ENCODE results near the gene SCD5.

SCD5 gene

GRCh38 chr4:82691431-82691830 is 107.2 kb downstream of the SCD5 start:
- no peak for DNase-seq (ENCODE audit: low read depth)

DNA sequence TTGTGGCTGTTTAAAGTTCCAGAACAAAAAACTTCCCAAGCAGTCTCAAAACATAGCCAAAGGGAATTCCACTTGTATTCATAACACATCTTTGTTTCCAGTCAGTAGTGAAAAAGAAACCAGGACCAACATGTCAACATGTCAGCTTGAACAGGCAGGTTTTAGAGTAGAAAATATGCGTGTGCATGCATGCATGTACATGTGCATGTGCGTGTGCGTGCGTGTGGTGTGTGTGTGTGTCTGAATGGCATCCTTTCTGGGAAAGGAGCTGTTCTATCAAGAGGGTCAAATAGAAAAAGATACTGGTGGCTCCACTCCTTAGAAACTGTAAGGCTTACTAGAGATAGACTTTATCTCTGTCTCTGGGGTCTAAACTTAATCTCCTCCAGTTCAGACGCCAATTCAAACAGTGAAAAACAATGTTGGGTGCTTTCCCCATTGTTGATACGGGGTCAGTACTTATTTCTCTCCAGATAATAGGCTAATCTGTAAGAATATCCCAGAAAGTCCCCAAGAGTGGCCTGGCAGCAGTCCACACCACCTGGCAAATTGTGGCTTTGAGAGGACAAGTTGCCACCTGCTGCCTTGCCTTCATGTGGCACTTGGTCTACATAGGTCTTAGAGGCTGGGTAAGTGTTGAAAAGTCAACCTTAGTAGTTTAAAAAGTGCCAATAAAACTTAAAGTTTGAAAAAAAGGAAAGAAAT is 110.4 kb downstream of the SCD5 start:
- no peak for DNase-seq (ENCODE audit: low read depth)

DNA sequence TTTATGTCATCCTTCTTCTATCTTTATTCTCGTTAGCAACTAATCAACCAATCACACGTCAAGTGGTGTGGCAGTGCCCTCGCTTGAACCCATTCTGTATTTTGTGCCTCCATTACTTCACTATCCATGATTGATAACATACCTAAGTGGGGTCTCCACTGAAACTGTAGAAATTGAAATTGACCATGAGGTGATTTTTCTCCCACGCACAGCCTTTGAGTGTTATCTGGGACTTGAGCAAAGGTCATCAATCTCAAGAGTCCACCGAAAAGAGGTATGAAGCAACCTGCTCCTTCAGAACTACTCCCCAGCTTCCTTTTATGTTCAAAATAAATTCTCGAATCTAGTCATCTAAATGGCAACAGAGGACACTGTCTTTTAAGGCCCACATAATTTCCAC is 111.1 kb downstream of the SCD5 start:
- no peak for DNase-seq (ENCODE audit: low read depth)

- no peak for DNase-seq (ENCODE audit: low read depth)
These were observed 116.8 kb downstream of the SCD5 start for GRCh38 chr4:82681754-82682153.

GRCh38 chr4:82680834-82681233 is 117.8 kb downstream of the SCD5 start:
- no peak for DNase-seq (ENCODE audit: low read depth)

DNA sequence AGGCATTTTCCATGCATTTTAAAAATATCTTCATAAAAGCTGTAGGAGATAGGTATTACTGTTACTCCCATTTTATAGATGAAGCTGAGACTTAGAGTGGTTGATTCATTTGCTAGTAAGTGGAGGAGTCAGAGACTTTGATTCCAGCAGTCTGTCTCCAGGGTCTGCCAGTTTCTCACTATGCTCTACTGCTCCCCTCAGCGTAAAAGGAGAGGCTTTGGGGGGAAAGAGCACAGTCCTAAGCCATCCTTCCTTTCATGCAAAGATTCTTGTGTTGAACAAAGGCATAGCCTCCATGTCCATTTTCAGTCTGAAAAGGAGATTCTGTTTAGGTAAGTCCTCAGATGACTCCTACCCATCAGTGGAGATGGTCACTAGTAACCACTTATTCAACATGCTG is 119.1 kb downstream of the SCD5 start:
- DNase-seq (ENCODE audit: low read depth): no peak

DNA sequence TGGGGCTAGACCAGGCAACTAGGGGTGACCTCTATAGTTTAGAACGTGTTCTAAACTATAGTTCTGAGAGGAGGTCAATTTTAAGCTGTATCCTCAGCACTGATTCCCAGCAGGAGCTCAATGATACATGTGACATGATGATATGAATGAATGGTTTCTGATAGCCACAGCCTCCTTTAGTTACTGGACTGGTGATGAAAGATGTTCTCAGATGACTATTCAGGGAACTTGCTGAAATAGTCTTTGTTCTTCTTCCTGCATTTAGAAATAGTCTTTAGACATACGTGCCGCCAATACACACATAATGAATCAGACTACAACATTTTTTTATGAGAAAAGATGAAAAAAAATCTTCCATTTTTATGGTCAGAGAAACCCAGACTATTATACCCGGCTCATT is 120.5 kb downstream of the SCD5 start:
- DNase-seq (ENCODE audit: low read depth): no peak

DNA sequence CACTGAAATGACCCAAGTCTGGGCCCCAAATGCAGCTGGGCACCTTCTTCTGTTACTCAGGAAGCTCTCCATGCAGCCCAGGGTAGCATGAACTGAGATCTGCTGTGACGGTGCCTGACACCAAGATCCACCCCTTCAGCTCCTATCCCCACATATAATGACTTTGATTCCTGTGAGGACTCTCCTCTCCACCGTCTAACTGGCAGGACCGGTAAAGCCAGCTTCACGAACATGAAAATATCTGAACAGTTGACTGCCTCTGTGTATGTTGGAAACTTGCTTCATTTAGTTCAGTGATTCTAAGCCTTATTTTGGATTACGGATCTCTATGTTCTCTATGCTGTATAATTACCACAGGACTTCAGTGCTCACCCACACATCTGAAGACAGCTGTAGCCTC is 121.3 kb downstream of the SCD5 start:
- DNase-seq (ENCODE audit: low read depth): no peak

- DNase-seq (ENCODE audit: low read depth): no peak
These were observed 130.7 kb downstream of the SCD5 start for GRCh38 chr4:82667761-82668480.

GRCh38 chr4:82666970-82667665 is 131.5 kb downstream of the SCD5 start:
- no peak for DNase-seq (ENCODE audit: low read depth)

DNA sequence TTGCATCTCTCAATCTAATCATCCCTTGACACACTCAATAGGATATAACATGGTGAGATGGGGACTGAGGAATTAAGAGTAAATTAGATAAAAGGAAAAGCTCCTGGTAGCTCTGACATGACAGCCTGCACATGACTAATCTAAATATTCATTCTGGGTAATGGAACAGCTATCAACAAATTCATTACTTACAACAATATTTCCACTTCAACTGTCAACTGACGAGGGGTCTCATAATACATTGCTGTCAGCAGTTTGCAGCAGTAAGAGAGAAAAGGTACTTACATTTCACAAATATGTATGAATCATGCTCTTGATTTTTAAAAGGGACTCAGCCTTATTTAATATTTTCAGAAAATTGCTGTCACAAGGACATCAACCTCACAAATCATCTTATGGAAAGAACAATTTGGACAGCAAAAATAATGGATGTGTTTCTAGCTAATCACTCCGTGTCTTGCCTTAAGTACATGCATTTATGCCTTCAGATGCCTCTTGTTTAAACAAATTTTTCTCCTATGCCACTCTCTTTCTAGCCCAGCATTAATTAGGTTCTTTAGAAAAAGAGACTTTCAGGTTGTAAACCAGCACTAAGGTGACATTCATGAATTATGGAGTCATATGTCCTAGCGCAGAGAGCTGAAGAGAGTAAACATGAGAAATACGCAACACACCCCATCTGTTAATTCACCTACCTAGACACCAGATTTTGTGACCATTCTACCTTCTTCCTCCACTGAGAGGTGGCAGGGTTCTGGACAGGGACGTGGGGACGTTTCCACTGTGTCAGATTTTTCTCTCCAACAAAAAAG is 137.2 kb downstream of the SCD5 start:
- DNase-seq (ENCODE audit: low read depth): no peak

DNA sequence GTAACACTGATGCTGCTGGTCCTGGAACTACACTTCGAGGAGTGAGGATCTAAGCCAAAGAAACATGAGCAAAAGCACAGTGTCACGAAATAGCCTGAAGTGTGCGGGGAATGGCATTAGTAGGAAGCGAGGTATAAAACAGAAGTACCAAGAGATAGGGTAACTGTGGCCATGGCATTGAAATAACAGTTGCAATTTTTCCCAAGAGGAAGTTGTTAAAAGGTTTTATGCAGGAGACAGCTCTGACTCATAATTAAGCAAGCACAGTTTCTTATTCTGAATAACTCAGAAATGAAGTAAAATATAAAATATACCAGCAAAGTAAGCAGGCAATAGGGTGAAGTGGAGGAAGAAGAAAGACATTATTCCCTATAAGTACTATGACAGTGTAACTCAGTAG is 146.5 kb downstream of the SCD5 start:
- no peak for DNase-seq (ENCODE audit: low read depth)

GRCh38 chr4:82650868-82651267 is 147.7 kb downstream of the SCD5 start:
- DNase-seq (ENCODE audit: low read depth): no peak

GRCh38 chr4:82648356-82648755 is 150.2 kb downstream of the SCD5 start:
- DNase-seq (ENCODE audit: low read depth): no peak

GRCh38 chr4:82645936-82646565 is 152.5 kb downstream of the SCD5 start:
- no peak for DNase-seq (ENCODE audit: low read depth)

- no peak for DNase-seq (ENCODE audit: low read depth)
These were observed 153.9 kb downstream of the SCD5 start for GRCh38 chr4:82644734-82645126.

GRCh38 chr4:82643994-82644733 is 154.4 kb downstream of the SCD5 start:
- no peak for DNase-seq (ENCODE audit: low read depth)

DNA sequence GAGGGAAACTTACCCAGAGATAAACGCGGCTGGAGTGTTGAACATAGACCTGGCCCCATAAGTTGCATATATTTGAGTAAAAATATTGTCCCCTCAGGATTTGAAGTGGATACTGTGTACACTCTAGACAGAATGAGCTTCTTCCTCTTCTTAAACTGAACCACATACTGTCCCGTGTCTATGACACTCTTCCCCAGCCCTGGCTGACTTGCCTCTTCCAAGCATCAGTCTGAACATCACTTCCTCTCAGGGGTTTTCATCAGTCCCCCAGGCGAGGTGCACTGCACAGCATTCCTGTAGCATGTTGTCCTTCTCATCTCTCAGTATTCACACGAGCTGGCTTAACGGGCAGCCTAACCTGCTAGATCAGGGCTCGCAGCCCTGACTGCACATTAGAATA is 156.3 kb downstream of the SCD5 start:
- DNase-seq (ENCODE audit: low read depth): no peak

DNA sequence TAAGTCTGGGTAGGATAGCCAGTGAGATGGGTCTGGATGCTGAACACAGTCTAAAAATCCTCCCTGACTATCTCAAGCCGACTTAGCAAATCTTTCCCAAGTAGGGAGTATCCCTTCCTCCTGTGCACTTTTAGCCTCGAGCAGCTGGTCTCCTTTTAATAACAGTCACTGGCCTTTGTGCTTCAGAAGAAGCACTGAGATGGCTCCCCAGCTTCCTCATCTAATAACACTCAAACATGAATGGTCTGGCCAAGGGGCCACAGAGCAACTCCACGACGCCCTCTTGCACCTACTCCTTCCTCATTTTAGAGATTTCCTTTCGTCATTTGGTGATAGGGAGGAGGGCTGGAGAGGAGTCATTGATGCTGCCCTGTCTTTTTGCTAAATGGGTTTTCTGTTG is 158.1 kb downstream of the SCD5 start:
- no peak for DNase-seq (ENCODE audit: low read depth)

GRCh38 chr4:82639971-82640370 is 158.6 kb downstream of the SCD5 start:
- DNase-seq (ENCODE audit: low read depth): no peak

GRCh38 chr4:82638479-82638878 is 160.1 kb downstream of the SCD5 start:
- DNase-seq (ENCODE audit: low read depth): no peak

All from T-helper 22 cell (primary cell).